Lower leg skin (tissue), 4 donors: ENCODE measurements around the gene RABL6. TPM values are rescaled to one million over a fixed set of nuclear protein-coding genes. Genes with fewer than 3 reads are reported as not detected.

ENCODE experiments used
- DNase-seq, 2 donors: peaks; one replicate each; pipeline ENCODE4 v3.0.0-alpha.2; 2019; ENCODE audit warnings: low spot score in 2 of 2
- H3K4me3 ChIP-seq: fragments of 200-600 bp; sonication (generic); 2 replicates; pipeline ENCODE4 v1.5.1; 2017; ENCODE audit warnings: mild to moderate bottlenecking, low read depth; ENCODE audit not compliant: poor library complexity, severe bottlenecking
- POLR2A ChIP-seq, 2 donors: fragments of 450-650 bp; IDR thresholded peaks; one replicate each; pipeline ENCODE4 v1.6.1; 2016 to 2017; ENCODE audit warnings: antibody characterized with exemption in 2 of 2, mild to moderate bottlenecking in 1 of 2, moderate library complexity in 1 of 2
- WGBS, 2 donors: methylation state at CpG; one replicate each; pipeline ENCODE4 v1.1.5; 2018; 5-methylcytosine and 5-hydroxymethylcytosine counted together
- intact Hi-C: fragments of 100-400 bp; cut with DNase I; formaldehyde crosslinking; loops from one replicate; pipeline ENCODE4 v1.15.0; 2023; ENCODE audit warnings: low total_unique reads
- total RNA-seq, 4 donors: library from RNA; depleted of rRNA; stranded (reverse); fragments of >200 nt; gene quantifications; one replicate each; pipeline ENCODE4 v1.1.0, GENCODE V29; 2016
- TF ChIP-seq, protein P1 (sequence below), 3 donors: fragments of 450-650 bp; IDR thresholded peaks; one replicate each; pipeline ENCODE4 v1.5.1; 2016; ENCODE audit warnings: antibody characterized with exemption in 3 of 3, mild to moderate bottlenecking in 3 of 3, moderate library complexity in 2 of 3

The RABL6 gene
- total RNA-seq, 4 donors from 2014 or later, result 47.8 to 75.1 (median 55.5) TPM

DNA sequence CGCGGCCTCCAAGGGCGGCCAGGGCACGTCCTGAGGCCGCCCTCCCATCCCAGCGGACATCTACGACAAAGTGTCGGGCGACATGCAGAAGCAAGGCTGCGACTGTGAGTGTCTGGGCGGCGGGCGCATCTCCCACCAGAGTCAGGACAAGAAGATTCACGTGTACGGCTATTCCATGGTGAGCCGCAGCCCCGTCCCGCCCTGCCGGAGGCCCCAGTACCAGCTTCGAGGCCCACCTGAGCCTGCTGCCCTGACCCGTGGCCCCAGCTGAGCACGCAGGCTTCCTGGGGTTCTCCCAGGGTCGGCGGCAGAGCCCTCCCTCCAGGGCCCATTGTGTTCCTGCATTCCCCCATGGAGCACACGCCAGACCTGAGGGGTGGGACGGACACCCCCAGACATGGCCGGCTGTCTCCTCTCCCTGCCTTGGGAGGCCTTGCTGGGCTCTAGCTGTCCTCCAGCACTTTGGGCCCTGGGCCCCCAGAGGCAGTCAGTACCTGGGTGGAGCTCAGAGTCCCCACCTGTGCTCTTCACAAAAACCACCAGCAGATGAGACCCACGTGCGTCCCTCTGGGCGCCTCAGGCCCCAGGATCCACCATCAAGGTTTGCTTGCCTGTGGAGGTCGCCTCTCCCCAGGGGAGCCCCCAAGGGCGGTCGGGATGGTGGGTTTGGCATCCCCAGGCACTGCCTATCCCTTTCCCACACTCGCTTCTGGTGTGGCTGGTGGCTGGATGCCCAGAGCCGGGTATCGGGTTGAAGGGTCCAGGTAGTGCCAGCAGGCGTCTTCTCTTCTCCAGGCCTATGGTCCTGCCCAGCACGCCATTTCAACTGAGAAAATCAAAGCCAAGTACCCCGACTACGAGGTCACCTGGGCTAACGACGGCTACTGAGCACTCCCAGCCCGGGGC, 42.5 kb downstream of the RABL6 start:
- no peak for DNase-seq
- TF ChIP-seq POLR2A (IDR thresholded peaks at IDR 0.05), result no peak
- TF ChIP-seq, protein P1, sequence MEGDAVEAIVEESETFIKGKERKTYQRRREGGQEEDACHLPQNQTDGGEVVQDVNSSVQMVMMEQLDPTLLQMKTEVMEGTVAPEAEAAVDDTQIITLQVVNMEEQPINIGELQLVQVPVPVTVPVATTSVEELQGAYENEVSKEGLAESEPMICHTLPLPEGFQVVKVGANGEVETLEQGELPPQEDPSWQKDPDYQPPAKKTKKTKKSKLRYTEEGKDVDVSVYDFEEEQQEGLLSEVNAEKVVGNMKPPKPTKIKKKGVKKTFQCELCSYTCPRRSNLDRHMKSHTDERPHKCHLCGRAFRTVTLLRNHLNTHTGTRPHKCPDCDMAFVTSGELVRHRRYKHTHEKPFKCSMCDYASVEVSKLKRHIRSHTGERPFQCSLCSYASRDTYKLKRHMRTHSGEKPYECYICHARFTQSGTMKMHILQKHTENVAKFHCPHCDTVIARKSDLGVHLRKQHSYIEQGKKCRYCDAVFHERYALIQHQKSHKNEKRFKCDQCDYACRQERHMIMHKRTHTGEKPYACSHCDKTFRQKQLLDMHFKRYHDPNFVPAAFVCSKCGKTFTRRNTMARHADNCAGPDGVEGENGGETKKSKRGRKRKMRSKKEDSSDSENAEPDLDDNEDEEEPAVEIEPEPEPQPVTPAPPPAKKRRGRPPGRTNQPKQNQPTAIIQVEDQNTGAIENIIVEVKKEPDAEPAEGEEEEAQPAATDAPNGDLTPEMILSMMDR (IDR thresholded peaks at IDR 0.05), result no peak
- intact Hi-C loops, result loop anchor here (10.0 kb wide), 1 partner anchor 95 kb away; the partner anchor contains the start of genes C8G and FBXW5
- 34 to 35% methylated on average over 26 to 40 of the region's 43 CpGs for WGBS, 2 donors
- H3K4me3 ChIP-seq, result no peak overlapping the region

DNA sequence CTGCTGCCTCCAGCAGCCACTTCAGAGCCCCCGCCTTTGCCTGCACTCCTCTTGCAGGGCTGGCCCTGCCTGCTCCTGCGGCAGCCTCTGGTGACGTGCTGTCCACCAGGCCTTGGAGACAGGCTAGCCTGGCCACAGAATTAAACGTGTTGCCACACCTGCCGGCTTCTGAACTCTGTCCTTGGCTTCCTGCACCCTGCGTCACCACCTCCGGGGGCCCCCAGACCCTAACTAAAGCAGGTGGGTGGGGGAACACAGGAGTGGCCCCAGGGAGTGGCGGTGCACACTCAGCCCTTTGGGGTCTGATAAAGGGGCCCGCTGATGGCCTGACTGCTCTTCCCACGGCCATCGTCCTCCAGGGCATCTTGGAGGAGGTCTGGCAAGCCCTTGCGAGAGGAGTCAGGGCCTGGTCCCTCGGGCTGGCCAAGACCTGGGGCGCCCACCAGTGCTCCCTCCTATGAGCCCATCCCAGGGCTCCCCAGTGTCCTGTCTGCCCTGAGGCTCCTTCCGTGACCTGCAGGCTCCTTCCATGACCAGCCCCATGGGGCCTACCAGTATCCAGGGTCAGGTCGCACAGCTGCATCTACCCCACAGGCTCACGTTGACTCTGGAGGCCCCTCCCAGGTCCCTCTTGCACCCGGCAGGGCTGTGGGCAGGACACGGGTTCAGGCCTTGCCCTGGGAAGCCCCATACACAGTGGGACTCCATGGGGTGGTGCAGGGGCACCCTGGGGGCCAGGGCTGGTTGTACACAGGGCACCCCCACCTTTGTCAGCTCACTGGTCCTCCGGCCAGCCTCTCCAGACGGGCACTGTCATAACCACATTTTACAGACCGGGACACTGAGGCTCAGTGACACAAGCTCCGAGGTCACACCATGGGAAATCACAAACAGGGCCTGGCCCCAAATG, 43.4 kb downstream of the RABL6 start:
- no peak overlapping the region for H3K4me3 ChIP-seq
- TF ChIP-seq POLR2A (IDR thresholded peaks at IDR 0.05), result no peak
- intact Hi-C loops, result loop anchor here (10.0 kb wide), 1 partner anchor 94 kb away; the partner anchor contains the start of genes C8G and FBXW5
- 78 to 84% methylated on average over 22 to 23 of the region's 23 CpGs for WGBS, 2 donors
- DNase-seq, result no peak

DNA sequence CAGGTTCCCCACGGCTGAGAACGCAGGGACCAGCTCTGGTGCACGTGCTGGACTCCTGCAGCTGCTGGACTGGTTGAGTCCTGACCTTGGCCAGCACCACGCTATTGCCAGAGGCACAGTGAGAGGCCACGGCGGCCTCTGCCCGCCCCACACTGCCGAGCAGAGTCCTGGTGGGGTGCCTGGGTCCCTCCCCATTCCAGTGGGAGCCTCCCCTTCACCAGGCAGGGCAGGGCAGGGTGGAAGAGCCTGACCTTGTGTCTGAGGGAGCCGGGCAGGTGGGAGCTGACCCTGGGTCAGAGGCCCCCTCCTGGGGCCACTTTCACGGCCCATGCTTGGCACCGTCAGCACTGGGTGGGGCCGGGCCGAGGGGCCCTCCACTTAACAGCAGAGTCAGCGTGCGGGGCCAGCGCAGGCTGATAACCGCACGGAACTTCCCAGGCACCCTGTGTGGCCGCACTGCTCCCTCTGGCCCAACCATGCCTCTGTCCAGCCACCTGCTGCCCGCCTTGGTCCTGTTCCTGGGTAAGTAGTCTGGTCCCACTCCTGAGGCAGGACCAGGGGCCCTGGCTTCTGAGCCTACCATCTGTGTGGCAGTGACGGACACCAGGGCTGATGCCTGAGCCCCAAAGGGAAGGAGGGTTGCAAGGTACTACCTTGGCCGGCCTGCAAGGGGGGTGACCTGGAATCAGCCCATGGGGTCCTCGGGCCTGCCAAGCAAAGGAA, 44.4 kb downstream of the RABL6 start, which contains the start of gene MAMDC4:
TSS of gene MAMDC4 (plus strand) at position 406 of the 723 bp plus-strand sequence. CDS start at position 477, 71 bp downstream.
- no peak within 1 kb of the TSS for H3K4me3 ChIP-seq
- no peak for DNase-seq
- TF ChIP-seq, protein P1 (IDR thresholded peaks at IDR 0.05), result no peak
- TF ChIP-seq POLR2A (IDR thresholded peaks at IDR 0.05), result no peak
- 77 to 79% methylated on average over 11 to 20 of the region's 23 CpGs for WGBS, 2 donors
- intact Hi-C loops, result loop anchor here (10.0 kb wide), 1 partner anchor 93 kb away; the partner anchor contains the start of genes C8G and FBXW5

DNA sequence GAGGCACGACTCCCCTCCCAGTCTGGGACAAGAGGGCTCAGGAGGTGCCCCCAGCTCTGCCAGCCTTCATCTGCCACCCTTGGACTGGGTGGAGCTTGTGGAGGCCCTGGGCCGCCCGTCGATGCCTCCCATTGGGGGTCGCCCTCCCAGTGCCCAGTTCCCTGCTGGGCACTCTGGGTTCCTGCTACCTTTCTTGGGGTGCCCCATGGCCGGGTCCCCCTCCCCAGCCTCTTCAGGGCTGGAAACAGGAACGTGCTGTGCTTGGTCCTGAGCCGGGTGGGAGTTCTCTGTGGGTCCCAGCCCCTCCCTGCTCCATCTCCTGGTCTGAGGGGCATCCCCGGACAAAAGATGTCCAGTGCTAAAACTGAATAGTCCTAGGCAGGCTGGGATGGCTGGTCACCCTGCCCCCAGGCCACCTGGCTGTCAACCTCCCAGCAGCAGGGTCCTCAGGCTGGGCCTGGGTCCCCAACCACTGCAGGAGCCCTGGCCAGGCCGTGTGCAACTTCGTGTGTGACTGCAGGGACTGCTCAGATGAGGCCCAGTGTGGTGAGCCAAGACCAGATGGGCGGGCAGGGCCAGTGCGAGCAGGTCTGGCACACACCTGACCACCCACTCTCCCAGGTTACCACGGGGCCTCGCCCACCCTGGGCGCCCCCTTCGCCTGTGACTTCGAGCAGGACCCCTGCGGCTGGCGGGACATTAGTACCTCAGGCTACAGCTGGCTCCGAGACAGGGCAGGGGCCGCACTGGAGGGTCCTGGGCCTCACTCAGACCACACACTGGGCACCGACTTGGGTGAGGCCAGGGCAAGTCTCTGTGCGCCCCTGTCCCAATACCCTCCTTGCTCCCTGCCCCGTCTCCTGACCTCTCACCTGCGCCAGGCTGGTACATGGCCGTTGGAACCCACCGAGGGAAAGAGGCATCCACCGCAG, 45.2 kb downstream of the RABL6 start:
- intact Hi-C loops, result loop anchor here (10.0 kb wide), 1 partner anchor 92 kb away; the partner anchor contains the start of genes C8G and FBXW5
- TF ChIP-seq, protein P1 (IDR thresholded peaks at IDR 0.05), result no peak
- TF ChIP-seq POLR2A (IDR thresholded peaks at IDR 0.05), result no peak
- no peak for DNase-seq
- 80 to 84% methylated on average over 26 to 27 of the region's 29 CpGs for WGBS, 2 donors
- no peak overlapping the region for H3K4me3 ChIP-seq

DNA sequence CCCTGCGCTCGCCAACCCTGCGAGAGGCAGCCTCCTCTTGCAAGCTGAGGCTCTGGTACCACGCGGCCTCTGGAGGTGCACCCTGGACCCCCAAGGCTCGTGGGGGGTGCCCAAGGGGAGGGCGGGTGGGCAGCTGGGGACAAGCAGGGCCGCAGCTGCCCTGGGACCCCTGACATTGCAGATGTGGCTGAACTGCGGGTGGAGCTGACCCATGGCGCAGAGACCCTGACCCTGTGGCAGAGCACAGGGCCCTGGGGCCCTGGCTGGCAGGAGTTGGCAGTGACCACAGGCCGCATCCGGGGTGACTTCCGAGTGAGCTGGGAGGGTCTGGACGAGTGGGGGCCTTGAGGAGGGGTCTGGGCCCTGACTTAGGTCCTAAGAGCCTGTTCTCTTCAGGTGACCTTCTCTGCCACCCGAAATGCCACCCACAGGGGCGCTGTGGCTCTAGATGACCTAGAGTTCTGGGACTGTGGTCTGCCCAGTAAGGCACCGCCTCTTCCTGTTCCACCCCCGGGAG, 45.9 kb downstream of the RABL6 start:
- TF ChIP-seq POLR2A (IDR thresholded peaks at IDR 0.05), result no peak
- TF ChIP-seq, protein P1 (IDR thresholded peaks at IDR 0.05), result no peak
- no peak for DNase-seq
- WGBS, 2 donors, result 70 to 89% methylated on average over 10 to 11 of the region's 18 CpGs
- intact Hi-C loops, result loop anchor here (10.0 kb wide), 1 partner anchor 91 kb away; the partner anchor contains the start of genes C8G and FBXW5
- no peak overlapping the region for H3K4me3 ChIP-seq
